GM12878 (cell line): ENCODE data around the gene ADCY6. TPM values are rescaled to one million over a fixed set of nuclear protein-coding genes. Genes with fewer than 3 reads are reported as not detected.
A peak's percentile ranks its signal among the peaks of the same experiment; 100 is the strongest.

ENCODE experiments used
- BACH1 ChIP-seq: fragments of 450-650 bp; IDR thresholded peaks from 2 replicates; pipeline ENCODE4 v1.6.1; 2017; ENCODE audit warnings: mild to moderate bottlenecking, borderline replicate concordance
- CTCF ChIP-seq, 3 experiments: IDR thresholded peaks in 2 of 3; conservative IDR thresholded peaks in 1 of 3; 2 replicates each; pipeline ENCODE4 v1.5.1; 2011; ENCODE audit warnings: low read depth in 3 of 3, low read length in 3 of 3, mild to moderate bottlenecking in 3 of 3, control low read depth in 2 of 3, moderate library complexity in 2 of 3, inconsistent platforms in 1 of 3, mixed read lengths in 1 of 3; ENCODE audit not compliant: control insufficient read depth in 2 of 3, insufficient read depth in 1 of 3; ENCODE audit errors: extremely low read depth in 1 of 3
- IKZF2 ChIP-seq, 2 experiments: fragments of 450-650 bp; IDR thresholded peaks; 2 replicates each; pipeline ENCODE4 v1.6.1; 2017; ENCODE audit warnings: mild to moderate bottlenecking in 2 of 2, moderate library complexity in 2 of 2
- IRF4 ChIP-seq: IDR thresholded peaks from 2 replicates; pipeline ENCODE4 v1.6.1; 2011; ENCODE audit warnings: low read depth, low read length
- JUND ChIP-seq: IDR thresholded peaks from 2 replicates; pipeline ENCODE4 v1.6.1; 2012; ENCODE audit warnings: low read depth, mild to moderate bottlenecking, low read length, improper control_type of control experiment, moderate library complexity
- MAX ChIP-seq: IDR thresholded peaks from 2 replicates; pipeline ENCODE4 v1.6.1; 2012; ENCODE audit warnings: low read depth, low read length, improper control_type of control experiment
- MXI1 ChIP-seq: fragments of 150-350 bp; IDR thresholded peaks from 2 replicates; pipeline ENCODE4 v1.6.1; 2011; ENCODE audit warnings: low read depth, mild to moderate bottlenecking, inconsistent platforms, low read length, improper control_type of control experiment
- NBN ChIP-seq: fragments of 450-650 bp; IDR thresholded peaks from 2 replicates; pipeline ENCODE4 v1.6.1; 2016
- NFYA ChIP-seq: IDR thresholded peaks from 2 replicates; pipeline ENCODE4 v1.6.1; 2011; ENCODE audit warnings: low read depth, mild to moderate bottlenecking, low read length, improper control_type of control experiment, borderline replicate concordance
- POLR2AphosphoS2 ChIP-seq: IDR thresholded peaks from 2 replicates; pipeline ENCODE4 v1.6.1; 2011; ENCODE audit warnings: low read depth, mild to moderate bottlenecking, low read length, improper control_type of control experiment, moderate library complexity
- POU2F2 ChIP-seq: IDR thresholded peaks from 3 replicates; pipeline ENCODE4 v1.6.1; 2011; ENCODE audit warnings: low read depth, mild to moderate bottlenecking, low read length, borderline replicate concordance
- RCOR1 ChIP-seq: conservative IDR thresholded peaks from 2 replicates; pipeline ENCODE4 v1.6.1; 2012; ENCODE audit warnings: low read depth, low read length, improper control_type of control experiment
- SMAD5 ChIP-seq: IDR thresholded peaks from 2 replicates; pipeline ENCODE4 v1.6.1; 2016; ENCODE audit warnings: antibody characterized with exemption, low read depth
- SREBF2 ChIP-seq: IDR thresholded peaks from 2 replicates; pipeline ENCODE4 v1.6.1; 2012; ENCODE audit warnings: mild to moderate bottlenecking, low read length
- SRF ChIP-seq, 2 experiments: IDR thresholded peaks; 2 replicates each; pipeline ENCODE4 v1.6.1; 2011; ENCODE audit warnings: low read depth in 2 of 2, low read length in 2 of 2, mild to moderate bottlenecking in 1 of 2, moderate library complexity in 1 of 2
- TCF12 ChIP-seq: IDR thresholded peaks from 2 replicates; pipeline ENCODE4 v1.6.1; 2011; ENCODE audit warnings: low read depth, mild to moderate bottlenecking, low read length
- TCF3 ChIP-seq: IDR thresholded peaks from 2 replicates; pipeline ENCODE4 v1.6.1; 2012; ENCODE audit warnings: low read depth, mild to moderate bottlenecking, low read length, borderline replicate concordance; ENCODE audit not compliant: insufficient read depth
- USF1 ChIP-seq: IDR thresholded peaks from 2 replicates; pipeline ENCODE4 v1.6.1; 2011; ENCODE audit warnings: borderline replicate concordance, low read depth, mild to moderate bottlenecking, moderate library complexity, mixed read lengths, low read length; ENCODE audit not compliant: insufficient read depth; ENCODE audit errors: extremely low read length
- YY1 ChIP-seq: IDR thresholded peaks from 2 replicates; pipeline ENCODE4 v1.6.1; 2011; ENCODE audit warnings: low read depth, mild to moderate bottlenecking, low read length
- ZBTB4 ChIP-seq: fragments of 450-650 bp; formaldehyde crosslinking; IDR thresholded peaks from 2 replicates; pipeline ENCODE4 v1.4.0; 2022; ENCODE audit warnings: mild to moderate bottlenecking, moderate library complexity
- ZNF622 ChIP-seq: fragments of 450-650 bp; IDR thresholded peaks from 2 replicates; pipeline ENCODE4 v1.6.1; 2017; ENCODE audit warnings: mild to moderate bottlenecking, inconsistent platforms
- polyA plus RNA-seq, 11 experiments: library from polyadenylated mRNA; depleted of rRNA in 4 of 11; unstranded in 6 of 11; stranded (reverse) in 5 of 11; fragments of >200 nt; fragmentation: Nextera tagmentation in 4 of 11; fragmentation: Illumina TruSeq in 1 of 11; extraction: Ambion mirVana in 4 of 11; extraction: Trizol in 1 of 11; gene quantifications; 1 replicate in 1 of 11; 2 replicates in 10 of 11; pipeline versions ENCODE4 v1.2.1 to v1.2.3, GENCODE V29; 2011 to 2016; ENCODE audit warnings: inconsistent platforms in 2 of 11, missing spikeins in 2 of 11, low read depth in 1 of 11
- total RNA-seq, 4 experiments: library from RNA; depleted of rRNA in 3 of 4; stranded (reverse); fragments of >200 nt in 3 of 4; fragmentation: Illumina TruSeq in 1 of 4; extraction: Trizol in 1 of 4; gene quantifications; 2 replicates each; pipeline versions ENCODE4 v1.2.1 to v1.2.3, GENCODE V29; 2013 to 2021

ADCY6 gene
- total and polyA plus RNA-seq, 10 of the 15 experiments (the other 5 are each of a cell fraction or from before 2014, with no cell fraction given), result 0.03 to 2.0 (median 0.14) TPM; not detected in 1

GRCh38 chr12:48814262-48815125 is 25.6 kb upstream of the ADCY6 start (continued):
- TF ChIP-seq ZBTB4 (CRISPR knock-in tag) (no peak), JUND (no peak), NBN (0 out of 2 replicates have a peak, but pooled peaks have one; percentile 14), USF1 (no peak), MAX (peak; percentile 70; the same call in 1 of the 2 replicates), RCOR1 (no peak), CTCF (IDR thresholded peaks at IDR 0.05 in 2 of 3, conservative IDR thresholded peaks at IDR 0.05 in 1 of 3; ENCODE audit: control insufficient read depth in 2 of 3, extremely low read depth in 1 of 3, insufficient read depth in 1 of 3, low read depth in 3 of 3, low read length in 3 of 3) (peak; percentile 96 to 100 (median 100); a peak in 5 of 6 replicates), TCF12 (peak; percentile 82), TCF3 (peak; percentile 84), POLR2AphosphoS2 (no peak), BACH1 (no peak; the same call in none of the 2 replicates), IKZF2 (IDR thresholded peaks at IDR 0.05) (no peak), YY1 (peak; percentile 86), ZNF622 (no peak), POU2F2 (no peak), NFYA (no peak), SREBF2 (no peak), IRF4 (no peak), SMAD5 (no peak), MXI1 (peak; percentile 88), SRF (IDR thresholded peaks at IDR 0.05; ENCODE audit: low read depth in 2 of 2, low read length in 2 of 2) (peak in 1 of 2 experiments; percentile 47; a peak in 1 of 4 replicates)
